GM06990 (cell line): Measurements from ENCODE around the gene TBC1D22A.

Experiments used
- DNase-seq: peaks from one replicate; pipeline ENCODE4 v3.0.0-alpha.2; 2011; ENCODE audit not compliant: insufficient read length; ENCODE audit errors: extremely low read depth
- H3K27me3 ChIP-seq: replicated peaks from 2 replicates; pipeline ENCODE4 v1.6.0; 2011; ENCODE audit warnings: low read length; ENCODE audit not compliant: control insufficient read depth, insufficient read depth
- H3K36me3 ChIP-seq: 2 replicates; pipeline ENCODE4 v1.5.1; 2011; ENCODE audit warnings: low read length; ENCODE audit not compliant: control insufficient read depth, insufficient read depth
- H3K4me3 ChIP-seq: replicated peaks from 2 replicates; pipeline ENCODE4 v1.5.1; 2011; ENCODE audit warnings: low read depth, mild to moderate bottlenecking, control low read depth, low read length
- TF ChIP-seq, protein P1 (sequence below): IDR thresholded peaks from 2 replicates; pipeline ENCODE4 v1.5.1; 2011; ENCODE audit warnings: low read length, control low read depth, mild to moderate bottlenecking, inconsistent platforms; ENCODE audit not compliant: insufficient read depth, poor library complexity, severe bottlenecking

The TBC1D22A gene

DNA sequence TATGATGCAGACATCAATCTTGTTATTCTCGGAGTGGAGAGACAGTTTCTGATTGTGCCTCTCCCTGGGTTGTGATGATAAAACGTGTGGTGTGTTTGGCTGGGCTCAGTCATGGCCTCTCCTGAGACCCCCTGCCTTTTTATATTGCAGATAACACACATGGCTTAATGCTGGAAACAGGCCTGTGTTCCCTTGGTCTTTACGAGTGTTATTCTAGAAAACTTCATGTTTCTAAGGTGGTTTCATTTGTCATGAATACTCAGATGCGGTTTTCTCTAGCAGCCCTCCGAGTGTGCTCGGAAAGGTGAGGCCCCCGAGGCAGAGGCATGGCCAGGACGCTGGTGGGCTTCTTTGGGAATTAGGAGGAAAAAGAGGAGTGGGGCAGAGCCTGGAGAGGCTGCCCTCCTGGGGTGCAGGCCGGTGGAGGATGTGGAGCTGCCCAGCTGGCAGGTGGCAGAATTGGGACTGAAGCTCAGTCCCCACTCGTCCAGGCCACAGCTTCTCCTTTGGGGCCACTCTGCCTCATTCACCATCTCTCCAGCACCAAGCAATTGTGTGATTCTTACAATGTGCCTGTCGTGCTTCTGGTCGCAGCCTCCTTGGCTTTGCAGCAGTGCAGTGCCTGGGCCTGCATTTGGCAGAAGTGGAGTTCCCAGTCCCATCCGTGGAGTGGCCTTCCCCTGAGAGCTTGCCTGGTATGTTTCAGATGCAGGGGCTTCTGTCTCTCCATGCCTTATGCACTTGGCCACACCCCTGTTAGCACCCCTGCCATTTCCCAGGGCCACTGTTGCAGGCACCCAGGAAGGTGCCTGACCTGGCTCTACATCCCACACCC is 309.6 kb downstream of the TBC1D22A start:
- TF ChIP-seq, protein P1, sequence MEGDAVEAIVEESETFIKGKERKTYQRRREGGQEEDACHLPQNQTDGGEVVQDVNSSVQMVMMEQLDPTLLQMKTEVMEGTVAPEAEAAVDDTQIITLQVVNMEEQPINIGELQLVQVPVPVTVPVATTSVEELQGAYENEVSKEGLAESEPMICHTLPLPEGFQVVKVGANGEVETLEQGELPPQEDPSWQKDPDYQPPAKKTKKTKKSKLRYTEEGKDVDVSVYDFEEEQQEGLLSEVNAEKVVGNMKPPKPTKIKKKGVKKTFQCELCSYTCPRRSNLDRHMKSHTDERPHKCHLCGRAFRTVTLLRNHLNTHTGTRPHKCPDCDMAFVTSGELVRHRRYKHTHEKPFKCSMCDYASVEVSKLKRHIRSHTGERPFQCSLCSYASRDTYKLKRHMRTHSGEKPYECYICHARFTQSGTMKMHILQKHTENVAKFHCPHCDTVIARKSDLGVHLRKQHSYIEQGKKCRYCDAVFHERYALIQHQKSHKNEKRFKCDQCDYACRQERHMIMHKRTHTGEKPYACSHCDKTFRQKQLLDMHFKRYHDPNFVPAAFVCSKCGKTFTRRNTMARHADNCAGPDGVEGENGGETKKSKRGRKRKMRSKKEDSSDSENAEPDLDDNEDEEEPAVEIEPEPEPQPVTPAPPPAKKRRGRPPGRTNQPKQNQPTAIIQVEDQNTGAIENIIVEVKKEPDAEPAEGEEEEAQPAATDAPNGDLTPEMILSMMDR = no peak
- Histone ChIP-seq H3K27me3 (no peaks in the 10 kb centered on the region), H3K4me3 (no peak overlapping the region), H3K36me3 (peaks cover 6% of the 10 kb centered on the region)
- DNase-seq = no peak

DNA sequence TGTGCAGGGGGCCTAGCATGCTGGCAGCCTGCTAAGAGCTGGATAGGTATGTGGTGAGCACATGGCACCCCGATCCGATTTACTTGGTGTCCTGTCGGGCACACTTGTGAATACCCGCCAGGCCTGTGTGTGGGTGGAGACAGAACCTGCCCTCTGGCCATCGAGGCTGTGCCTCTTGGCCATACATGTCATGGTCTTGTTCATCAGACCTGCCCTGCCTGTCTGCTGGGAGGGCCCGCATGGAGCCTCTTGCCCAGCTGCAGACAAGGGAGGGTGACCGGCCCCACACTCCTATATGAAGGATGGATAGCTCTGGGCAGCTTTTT is 310.2 kb downstream of the TBC1D22A start:
- Histone ChIP-seq H3K4me3 (no peak overlapping the region), H3K36me3 (peaks cover 5% of the 10 kb centered on the region), H3K27me3 (no peaks in the 10 kb centered on the region)
- TF ChIP-seq, protein P1 = no peak
- DNase-seq = no peak

DNA sequence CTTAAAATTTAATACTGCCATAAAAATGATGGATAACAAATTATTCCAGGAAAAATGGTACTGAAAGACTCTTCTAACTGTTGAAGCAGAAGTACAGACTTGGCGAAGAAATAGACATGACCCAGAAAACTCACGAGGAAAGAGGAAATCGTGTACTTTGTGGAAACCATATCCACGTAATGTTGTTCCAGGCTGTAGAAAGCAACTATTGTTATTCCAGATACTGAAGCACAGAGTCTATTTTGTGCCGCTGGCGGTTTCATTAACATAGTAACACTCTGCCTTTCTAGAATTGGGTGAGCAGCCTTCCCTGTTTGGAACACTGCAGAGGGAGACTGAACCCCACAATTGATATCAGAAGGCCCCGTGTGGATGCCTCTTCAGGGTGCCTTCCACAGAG is 310.6 kb downstream of the TBC1D22A start:
- no peak for DNase-seq
- peaks cover 4% of the 10 kb centered on the region for H3K36me3 ChIP-seq
- no peaks in the 10 kb centered on the region for H3K27me3 ChIP-seq
- TF ChIP-seq, protein P1 = no peak
- no peak overlapping the region for H3K4me3 ChIP-seq

DNA sequence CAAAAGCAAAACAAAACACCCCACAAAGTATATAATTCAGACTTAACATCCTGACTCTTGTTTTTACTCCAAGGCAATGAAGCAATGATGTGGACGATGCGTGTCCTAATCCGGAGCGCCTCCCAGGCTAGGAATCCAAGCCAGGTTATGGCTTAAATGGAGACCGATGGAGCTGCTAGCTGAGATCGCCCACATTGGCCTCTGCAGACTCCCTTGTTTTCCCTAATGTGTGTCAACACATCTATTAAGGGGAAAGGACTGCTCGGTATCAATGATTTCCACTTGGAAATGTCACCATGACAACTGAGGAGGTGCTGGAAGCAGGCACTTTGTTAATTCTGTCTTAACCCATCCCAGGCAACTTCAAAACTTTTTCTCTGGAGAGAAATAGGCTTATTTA is 311.7 kb downstream of the TBC1D22A start:
- H3K4me3 ChIP-seq = no peak overlapping the region
- TF ChIP-seq, protein P1 = no peak
- no peak for DNase-seq
- H3K36me3 ChIP-seq = peaks cover 4% of the 10 kb centered on the region
- no peaks in the 10 kb centered on the region for H3K27me3 ChIP-seq

DNA sequence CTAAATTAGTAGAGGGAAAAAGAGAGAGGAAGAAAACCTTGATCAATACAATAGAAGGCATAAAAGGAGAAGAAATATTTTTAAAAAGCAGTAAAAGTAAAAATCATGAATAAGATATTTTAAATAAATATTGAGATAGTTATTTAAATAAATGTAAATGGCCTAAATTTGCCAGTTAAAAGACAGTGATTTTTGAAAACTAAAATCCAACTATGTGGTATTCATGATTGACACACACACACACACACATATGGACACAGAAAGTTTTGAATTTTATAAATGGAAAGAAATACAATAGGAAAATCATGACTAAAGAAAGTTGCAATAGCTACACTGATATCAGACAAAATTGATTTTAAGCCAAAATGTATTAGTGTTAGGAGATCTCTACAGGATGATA is 313.1 kb downstream of the TBC1D22A start:
- no peak for DNase-seq
- Histone ChIP-seq H3K4me3 (no peak overlapping the region), H3K27me3 (no peaks in the 10 kb centered on the region), H3K36me3 (peaks cover 4% of the 10 kb centered on the region)
- TF ChIP-seq, protein P1 = no peak
